ENCODE data around the gene AGMAT.
A peak's percentile ranks its signal among the peaks of the same experiment; 100 is the strongest.

AGMAT gene

DNA sequence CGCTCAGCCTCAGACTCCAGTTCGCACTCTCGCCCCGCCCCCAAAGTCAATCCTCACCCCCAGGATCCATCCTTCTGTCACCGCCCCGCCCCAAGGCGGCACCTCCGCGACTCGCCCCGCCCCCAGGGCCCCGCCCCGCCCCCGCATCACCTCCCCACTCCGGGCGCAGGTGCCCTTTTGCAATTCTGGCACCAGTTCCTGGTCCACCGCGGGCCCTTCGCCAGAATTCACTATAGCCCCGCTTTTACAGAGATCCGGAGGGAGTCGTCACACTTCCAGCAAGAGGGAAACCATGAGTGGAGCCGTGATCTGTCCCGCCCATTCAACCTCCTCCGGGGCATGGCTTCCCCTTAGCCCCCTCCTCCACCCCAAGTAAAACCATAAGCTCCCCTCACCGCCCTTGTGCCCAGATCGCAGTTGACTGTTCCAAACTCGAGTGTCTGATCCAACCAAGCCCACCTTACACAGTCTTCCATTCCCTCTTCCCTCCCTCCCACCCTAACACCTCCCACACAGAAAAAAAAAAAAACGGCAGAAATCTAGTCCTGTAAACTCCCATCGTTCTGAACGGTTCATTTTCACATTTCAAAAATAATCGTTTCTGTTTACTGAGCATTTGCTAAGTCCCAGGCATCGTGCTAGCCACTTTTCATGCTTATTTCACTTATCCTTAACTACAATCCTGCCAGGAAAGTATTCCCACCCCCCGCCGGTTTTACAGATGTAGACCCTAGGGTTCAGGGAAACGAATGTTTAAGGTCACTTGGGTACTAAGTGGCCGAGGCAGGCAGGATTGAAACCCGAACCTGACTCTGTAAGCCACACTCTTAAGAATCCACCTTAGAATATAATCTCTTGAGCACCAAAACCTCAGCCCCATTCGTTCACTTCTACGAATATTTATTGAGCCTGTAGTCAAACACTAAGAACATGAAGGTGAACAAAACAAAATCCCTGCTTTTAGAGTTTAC lies 59.5 kb downstream of the AGMAT start:
- no peak overlapping the region for H2BK12ac ChIP-seq (ENCODE audit: low read length)
- no CpG with 5 or more reads among the region's 40 CpGs for whole genome bisulfite sequencing, 2 donors (ENCODE audit: extremely low coverage in 2 of 2, insufficient read length in 2 of 2, insufficient replicate concordance in 1 of 2)
- no peaks in the 10 kb centered on the region for H3K9me3 ChIP-seq (replicated peaks in 1 of 2; ENCODE audit: control insufficient read depth in 2 of 2, insufficient read depth in 1 of 2, low read depth in 1 of 2, low read length in 2 of 2)
- no peak overlapping the region for H3K9ac ChIP-seq (ENCODE audit: low read depth, low read length, poor library complexity)
- no peaks in the 10 kb centered on the region for H3K79me1 ChIP-seq (ENCODE audit: low read depth, low read length)
- H3K14ac ChIP-seq (ENCODE audit: low read length), result no peak overlapping the region
- no peak overlapping the region for H2BK5ac ChIP-seq (ENCODE audit: low read length)
- peaks cover 4 to 11% of the 10 kb centered on the region in 2 donors for H3K4me1 ChIP-seq (ENCODE audit: control insufficient read depth in 2 of 2, insufficient read depth in 1 of 2, low read depth in 1 of 2, low read length in 2 of 2)
- H3K4me3 ChIP-seq (ENCODE audit: low read length in 2 of 2), result peak overlapping the region; percentile 81
- H3K36me3 ChIP-seq (replicated peaks in 1 of 2; ENCODE audit: control insufficient read depth in 2 of 2, insufficient read depth in 2 of 2, low read length in 2 of 2), result peaks cover 0 to 14% of the 10 kb centered on the region in 2 donors
- no peak overlapping the region for H2AK5ac ChIP-seq (ENCODE audit: low read depth, low read length)
- peak overlapping the region; percentile 67 for H3K4me2 ChIP-seq (ENCODE audit: insufficient read depth, low read length, poor library complexity, severe bottlenecking)
- peak; percentile 98 for DNase-seq (ENCODE audit: low spot score)
- H2BK15ac ChIP-seq (ENCODE audit: low read length), result no peak overlapping the region
- H3K27ac ChIP-seq (replicated peaks; ENCODE audit: low read length), result peak overlapping the region; percentile 53
- H3K27me3 ChIP-seq (ENCODE audit: control insufficient read depth in 3 of 3, insufficient read depth in 3 of 3, low read depth in 1 of 3, low read length in 3 of 3), result no peaks in the 10 kb centered on the region
- no peak overlapping the region for H2BK120ac ChIP-seq (ENCODE audit: low read depth, low read length)
- peak overlapping the region; percentile 5 for H3K18ac ChIP-seq (ENCODE audit: low read length)
- no peak overlapping the region for H4K8ac ChIP-seq (ENCODE audit: low read depth, low read length)
- H3K4ac ChIP-seq (ENCODE audit: low read length), result no peak overlapping the region
- peak overlapping the region; percentile 93 for H2AFZ ChIP-seq (ENCODE audit: low read length)
- no peak overlapping the region for H4K91ac ChIP-seq (ENCODE audit: low read depth, low read length, poor library complexity)
- H3K23ac ChIP-seq (ENCODE audit: low read depth, low read length, poor library complexity), result no peak overlapping the region

DNA sequence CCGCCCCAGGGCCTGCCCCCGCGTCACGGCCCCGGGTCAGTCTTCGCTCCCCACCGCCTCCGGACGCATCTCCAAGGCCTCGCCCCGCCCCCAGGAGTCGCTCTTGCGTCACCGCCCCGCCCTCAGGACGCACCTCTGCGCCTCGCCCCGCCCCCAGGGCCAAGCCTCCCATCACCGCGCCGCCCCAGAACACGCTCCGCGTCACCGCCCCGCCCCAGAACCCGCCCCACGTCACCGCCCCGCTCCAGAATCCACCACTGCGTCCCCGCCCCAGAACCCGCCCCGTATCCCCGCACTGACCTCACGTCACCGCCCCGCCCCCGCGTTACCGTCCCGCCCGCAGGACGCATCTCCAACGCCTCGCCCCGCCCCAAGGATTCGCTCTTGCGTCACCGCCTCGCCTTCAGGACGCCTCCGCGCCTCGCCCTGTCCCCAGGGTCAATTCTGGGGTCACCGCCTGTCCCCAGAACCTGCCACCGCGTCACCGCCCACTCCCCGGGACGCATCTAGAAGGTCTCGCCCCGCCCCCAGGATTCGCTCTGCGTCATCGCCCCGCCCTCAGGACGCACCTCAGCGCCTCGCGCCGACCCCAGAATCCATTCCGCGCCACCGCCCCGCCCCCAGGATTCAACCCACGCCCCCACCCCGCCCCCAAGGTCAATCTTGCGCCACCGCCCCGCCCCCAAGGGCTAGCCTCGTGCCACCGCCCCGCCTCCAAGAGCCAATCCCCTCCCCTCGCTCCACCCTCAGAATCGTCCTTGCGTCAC lies 60.4 kb downstream of the AGMAT start:
- WGBS, 2 donors (ENCODE audit: extremely low coverage in 2 of 2, insufficient read length in 2 of 2, insufficient replicate concordance in 1 of 2), result no CpG with 5 or more reads among the region's 88 CpGs

DNA sequence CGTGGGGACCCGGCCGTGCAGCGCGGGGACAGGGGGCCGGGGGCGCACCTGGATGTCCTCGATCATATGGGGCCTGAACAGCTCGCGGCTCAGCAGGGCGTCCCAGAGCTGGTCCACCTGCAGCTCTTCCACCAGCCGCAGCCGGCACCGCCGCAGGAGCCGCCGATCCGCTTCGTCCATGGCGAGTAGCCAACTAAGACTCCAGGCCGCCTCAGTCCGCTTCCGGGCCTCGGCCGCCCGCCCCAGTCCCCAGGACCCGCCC lies 60.9 kb downstream of the AGMAT start, which contains the start of gene CASP9:
TSS of gene CASP9 (minus strand) at position 195 of the 262 bp plus-strand sequence. CDS start at position 180, 15 bp downstream.
- peak within 1 kb of the TSS; percentile 63 for H2BK15ac ChIP-seq (ENCODE audit: low read length)
- peak within 1 kb of the TSS; percentile 92 for H3K14ac ChIP-seq (ENCODE audit: low read length)
- H2BK12ac ChIP-seq (ENCODE audit: low read length), result peak within 1 kb of the TSS; percentile 93
- H2AFZ ChIP-seq (ENCODE audit: low read length), result peak within 1 kb of the TSS; percentile 99
- H3K9ac ChIP-seq (ENCODE audit: low read depth, low read length, poor library complexity), result peak within 1 kb of the TSS; percentile 91
- peaks cover 4 to 11% of the 10 kb centered on the region in 2 donors for H3K4me1 ChIP-seq (ENCODE audit: control insufficient read depth in 2 of 2, insufficient read depth in 1 of 2, low read depth in 1 of 2, low read length in 2 of 2)
- no peaks in the 10 kb centered on the region for H3K27me3 ChIP-seq (ENCODE audit: control insufficient read depth in 3 of 3, insufficient read depth in 3 of 3, low read depth in 1 of 3, low read length in 3 of 3)
- H3K18ac ChIP-seq (ENCODE audit: low read length), result peak within 1 kb of the TSS; percentile 100
- H2BK120ac ChIP-seq (ENCODE audit: low read depth, low read length), result no peak within 1 kb of the TSS
- H2AK5ac ChIP-seq (ENCODE audit: low read depth, low read length), result no peak within 1 kb of the TSS
- peak within 1 kb of the TSS; percentile 97 for H3K27ac ChIP-seq (replicated peaks; ENCODE audit: low read length)
- H3K36me3 ChIP-seq (replicated peaks in 1 of 2; ENCODE audit: control insufficient read depth in 2 of 2, insufficient read depth in 2 of 2, low read length in 2 of 2), result no peaks in the 10 kb centered on the region
- no peak within 1 kb of the TSS for H2BK5ac ChIP-seq (ENCODE audit: low read length)
- H4K91ac ChIP-seq (ENCODE audit: low read depth, low read length, poor library complexity), result peak within 1 kb of the TSS; percentile 82
- H4K8ac ChIP-seq (ENCODE audit: low read depth, low read length), result no peak within 1 kb of the TSS
- peak within 1 kb of the TSS; percentile 81 to 98 for H3K4me3 ChIP-seq (ENCODE audit: low read length in 2 of 2)
- peak within 1 kb of the TSS; percentile 98 for H3K23ac ChIP-seq (ENCODE audit: low read depth, low read length, poor library complexity)
- no peak for DNase-seq (ENCODE audit: low spot score)
- H3K9me3 ChIP-seq (replicated peaks in 1 of 2; ENCODE audit: control insufficient read depth in 2 of 2, insufficient read depth in 1 of 2, low read depth in 1 of 2, low read length in 2 of 2), result no peaks in the 10 kb centered on the region
- H3K4me2 ChIP-seq (ENCODE audit: insufficient read depth, low read length, poor library complexity, severe bottlenecking), result peak within 1 kb of the TSS; percentile 68
- no CpG with 5 or more reads among the region's 27 CpGs for WGBS, 2 donors (ENCODE audit: extremely low coverage in 2 of 2, insufficient read length in 2 of 2, insufficient replicate concordance in 1 of 2)
- H3K4ac ChIP-seq (ENCODE audit: low read length), result no peak within 1 kb of the TSS
- H3K79me1 ChIP-seq (ENCODE audit: low read depth, low read length), result no peaks in the 10 kb centered on the region

More for the DNA sequence above, 60.4 kb downstream of the AGMAT start:
- Histone ChIP-seq H3K14ac (ENCODE audit: low read length) (peak overlapping the region; percentile 92), H3K4me3 (ENCODE audit: low read length in 2 of 2) (peak overlapping the region; percentile 81 to 98), H3K4me1 (ENCODE audit: control insufficient read depth in 2 of 2, insufficient read depth in 1 of 2, low read depth in 1 of 2, low read length in 2 of 2) (peaks cover 4 to 11% of the 10 kb centered on the region in 2 donors), H2AFZ (ENCODE audit: low read length) (peak overlapping the region; percentile 99), H4K91ac (ENCODE audit: low read depth, low read length, poor library complexity) (peak overlapping the region; percentile 82), H2BK5ac (ENCODE audit: low read length) (no peak overlapping the region), H2BK15ac (ENCODE audit: low read length) (peak overlapping the region; percentile 63), H2AK5ac (ENCODE audit: low read depth, low read length) (no peak overlapping the region), H4K8ac (ENCODE audit: low read depth, low read length) (no peak overlapping the region), H2BK120ac (ENCODE audit: low read depth, low read length) (no peak overlapping the region), H3K9ac (ENCODE audit: low read depth, low read length, poor library complexity) (peak overlapping the region; percentile 91), H3K9me3 (replicated peaks in 1 of 2; ENCODE audit: control insufficient read depth in 2 of 2, insufficient read depth in 1 of 2, low read depth in 1 of 2, low read length in 2 of 2) (no peaks in the 10 kb centered on the region), H3K18ac (ENCODE audit: low read length) (peak overlapping the region; percentile 100), H3K23ac (ENCODE audit: low read depth, low read length, poor library complexity) (peak overlapping the region; percentile 98), H3K27ac (replicated peaks; ENCODE audit: low read length) (peak overlapping the region; percentile 97), H3K4ac (ENCODE audit: low read length) (no peak overlapping the region), H3K36me3 (replicated peaks in 1 of 2; ENCODE audit: control insufficient read depth in 2 of 2, insufficient read depth in 2 of 2, low read length in 2 of 2) (peaks cover 0 to 5% of the 10 kb centered on the region in 2 donors), H3K27me3 (ENCODE audit: control insufficient read depth in 3 of 3, insufficient read depth in 3 of 3, low read depth in 1 of 3, low read length in 3 of 3) (no peaks in the 10 kb centered on the region), H2BK12ac (ENCODE audit: low read length) (peak overlapping the region; percentile 93), H3K79me1 (ENCODE audit: low read depth, low read length) (no peaks in the 10 kb centered on the region), H3K4me2 (ENCODE audit: insufficient read depth, low read length, poor library complexity, severe bottlenecking) (peak overlapping the region; percentile 42)
- peak; percentile 99 for DNase-seq (ENCODE audit: low spot score)

Data from neuronal stem cell (in vitro differentiated cells).